ENCODE measurements around the gene PGAP2.
A peak's percentile ranks its signal among the peaks of the same experiment; 100 is the strongest.

The PGAP2 gene

DNA sequence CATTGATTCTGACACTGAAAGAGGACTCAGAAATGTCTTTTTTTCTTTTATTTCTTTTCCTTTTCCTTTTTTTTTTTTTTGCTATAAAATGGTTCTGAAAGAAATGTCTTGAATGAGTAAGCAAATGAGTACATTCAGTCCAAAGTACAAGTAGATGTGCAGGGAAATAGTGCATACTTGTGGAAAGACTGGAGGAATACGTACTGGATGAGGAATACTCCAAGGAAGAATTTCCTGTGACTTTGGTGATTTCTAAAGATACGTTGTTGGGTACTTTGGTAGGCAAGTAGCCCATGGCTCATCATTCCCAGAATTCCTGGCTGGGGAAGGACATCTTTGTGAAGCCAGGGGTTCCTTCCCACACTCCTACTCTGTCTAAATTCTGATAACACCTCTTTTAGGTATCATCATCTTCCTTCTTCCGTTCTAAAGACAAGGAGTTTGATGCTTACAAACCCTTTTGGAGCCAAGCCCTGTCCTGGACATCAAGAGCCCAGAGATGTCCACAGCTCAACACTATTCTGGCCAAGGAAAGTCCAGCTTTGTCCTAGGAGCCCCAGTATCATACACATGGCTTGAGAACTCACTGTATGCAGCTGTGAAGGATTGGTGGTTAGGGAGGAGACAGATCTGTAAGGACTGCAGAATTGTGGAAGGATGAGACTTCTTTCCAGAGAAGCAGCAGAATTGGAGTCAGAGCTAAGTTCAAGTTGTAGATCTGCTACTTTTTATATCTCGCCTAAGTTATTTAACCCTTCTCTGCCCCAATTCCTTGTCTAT, 6.2 kb upstream of the PGAP2 start:
- peaks cover under 1% of the 10 kb centered on the region for H4K20me1 ChIP-seq (ENCODE audit: insufficient read depth, low read length, poor library complexity, severe bottlenecking)
- H3K4me1 ChIP-seq (ENCODE audit: insufficient read depth, low read length, poor library complexity, severe bottlenecking): peaks cover 10% of the 10 kb centered on the region
- no peaks in the 10 kb centered on the region for H3K9me2 ChIP-seq (replicated peaks; ENCODE audit: low read depth, low read length)
- no peak overlapping the region for H3K4me3 ChIP-seq (ENCODE audit: low read length, poor library complexity, severe bottlenecking)
- peaks cover 17% of the 10 kb centered on the region for H3K79me2 ChIP-seq (ENCODE audit: insufficient read depth, low read length)
- H3K4me2 ChIP-seq (ENCODE audit: low read depth, low read length, poor library complexity, severe bottlenecking): no peak overlapping the region
- H2AFZ ChIP-seq (ENCODE audit: low read length): no peak overlapping the region
- no peak overlapping the region for H3K9ac ChIP-seq (ENCODE audit: low read depth, low read length, poor library complexity, severe bottlenecking)
- no peaks in the 10 kb centered on the region for H3K27me3 ChIP-seq (ENCODE audit: insufficient read depth, low read length, poor library complexity, severe bottlenecking)
- H3K36me3 ChIP-seq (ENCODE audit: insufficient read depth, low read length): no peaks in the 10 kb centered on the region
- no peaks in the 10 kb centered on the region for H3K9me3 ChIP-seq (ENCODE audit: insufficient read depth, low read depth, low read length)
- H3F3A ChIP-seq (ENCODE audit: low read depth): 0 out of 2 replicates have a peak, but pooled peaks cover 3% of the 10 kb centered on the region
- TF ChIP-seq, protein P1, sequence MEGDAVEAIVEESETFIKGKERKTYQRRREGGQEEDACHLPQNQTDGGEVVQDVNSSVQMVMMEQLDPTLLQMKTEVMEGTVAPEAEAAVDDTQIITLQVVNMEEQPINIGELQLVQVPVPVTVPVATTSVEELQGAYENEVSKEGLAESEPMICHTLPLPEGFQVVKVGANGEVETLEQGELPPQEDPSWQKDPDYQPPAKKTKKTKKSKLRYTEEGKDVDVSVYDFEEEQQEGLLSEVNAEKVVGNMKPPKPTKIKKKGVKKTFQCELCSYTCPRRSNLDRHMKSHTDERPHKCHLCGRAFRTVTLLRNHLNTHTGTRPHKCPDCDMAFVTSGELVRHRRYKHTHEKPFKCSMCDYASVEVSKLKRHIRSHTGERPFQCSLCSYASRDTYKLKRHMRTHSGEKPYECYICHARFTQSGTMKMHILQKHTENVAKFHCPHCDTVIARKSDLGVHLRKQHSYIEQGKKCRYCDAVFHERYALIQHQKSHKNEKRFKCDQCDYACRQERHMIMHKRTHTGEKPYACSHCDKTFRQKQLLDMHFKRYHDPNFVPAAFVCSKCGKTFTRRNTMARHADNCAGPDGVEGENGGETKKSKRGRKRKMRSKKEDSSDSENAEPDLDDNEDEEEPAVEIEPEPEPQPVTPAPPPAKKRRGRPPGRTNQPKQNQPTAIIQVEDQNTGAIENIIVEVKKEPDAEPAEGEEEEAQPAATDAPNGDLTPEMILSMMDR (conservative IDR thresholded peaks at IDR 0.05; ENCODE audit: low read length): no peak

DNA sequence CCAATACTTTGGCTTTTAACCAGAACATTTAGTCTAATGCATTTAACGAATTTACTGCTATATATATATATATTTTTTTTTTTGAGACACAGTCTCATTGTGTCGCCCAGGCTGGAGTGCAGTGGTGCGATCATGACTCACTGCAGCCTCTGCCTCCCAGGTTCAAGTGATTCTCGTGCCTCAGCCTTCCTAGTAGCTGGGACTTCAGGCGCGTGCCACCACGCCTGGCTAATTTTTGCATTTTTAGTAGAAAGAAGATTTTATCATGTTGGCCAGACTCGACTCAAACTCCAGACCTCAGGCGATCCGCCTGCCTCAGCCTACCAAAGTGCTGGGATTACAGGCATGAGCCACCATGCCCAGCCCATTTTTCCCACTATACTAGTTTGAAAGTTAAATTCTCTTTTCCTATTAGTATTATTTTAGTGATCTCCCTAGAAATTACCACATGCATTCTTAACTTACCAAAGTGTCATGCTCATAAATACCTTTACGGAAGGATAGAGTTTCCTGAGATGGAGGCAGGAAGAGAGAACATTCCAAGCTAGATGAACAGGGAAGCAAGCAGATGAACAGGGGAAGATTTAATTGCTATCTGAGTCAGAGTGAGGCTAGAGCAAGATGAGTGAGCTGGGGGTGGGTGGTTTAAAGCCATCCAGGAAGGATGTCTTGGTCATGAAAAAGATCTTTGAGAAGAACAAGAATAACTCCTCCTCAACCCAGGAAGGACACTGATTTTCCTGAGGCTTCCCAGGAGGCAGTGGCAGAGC, 4.4 kb upstream of the PGAP2 start:
- no peak overlapping the region for H2AFZ ChIP-seq (ENCODE audit: low read length)
- H3K36me3 ChIP-seq (ENCODE audit: insufficient read depth, low read length): no peaks in the 10 kb centered on the region
- no peak overlapping the region for H3K9ac ChIP-seq (ENCODE audit: low read depth, low read length, poor library complexity, severe bottlenecking)
- peaks cover 6% of the 10 kb centered on the region for H3K79me2 ChIP-seq (ENCODE audit: insufficient read depth, low read length)
- no peaks in the 10 kb centered on the region for H4K20me1 ChIP-seq (ENCODE audit: insufficient read depth, low read length, poor library complexity, severe bottlenecking)
- no peak overlapping the region for H3K4me2 ChIP-seq (ENCODE audit: low read depth, low read length, poor library complexity, severe bottlenecking)
- peaks cover 7% of the 10 kb centered on the region for H3K4me1 ChIP-seq (ENCODE audit: insufficient read depth, low read length, poor library complexity, severe bottlenecking)
- H3F3A ChIP-seq (ENCODE audit: low read depth): 0 out of 2 replicates have a peak, but pooled peaks cover 3% of the 10 kb centered on the region
- H3K27me3 ChIP-seq (ENCODE audit: insufficient read depth, low read length, poor library complexity, severe bottlenecking): no peaks in the 10 kb centered on the region
- no peak for TF ChIP-seq EZH2phosphoT487 (IDR thresholded peaks at IDR 0.05; ENCODE audit: borderline replicate concordance)
- TF ChIP-seq, protein P1 (conservative IDR thresholded peaks at IDR 0.05; ENCODE audit: low read length): no peak
- H3K9me3 ChIP-seq (ENCODE audit: insufficient read depth, low read depth, low read length): no peaks in the 10 kb centered on the region
- no peak overlapping the region for H3K4me3 ChIP-seq (ENCODE audit: low read length, poor library complexity, severe bottlenecking)
- H3K9me2 ChIP-seq (replicated peaks; ENCODE audit: low read depth, low read length): no peaks in the 10 kb centered on the region

DNA sequence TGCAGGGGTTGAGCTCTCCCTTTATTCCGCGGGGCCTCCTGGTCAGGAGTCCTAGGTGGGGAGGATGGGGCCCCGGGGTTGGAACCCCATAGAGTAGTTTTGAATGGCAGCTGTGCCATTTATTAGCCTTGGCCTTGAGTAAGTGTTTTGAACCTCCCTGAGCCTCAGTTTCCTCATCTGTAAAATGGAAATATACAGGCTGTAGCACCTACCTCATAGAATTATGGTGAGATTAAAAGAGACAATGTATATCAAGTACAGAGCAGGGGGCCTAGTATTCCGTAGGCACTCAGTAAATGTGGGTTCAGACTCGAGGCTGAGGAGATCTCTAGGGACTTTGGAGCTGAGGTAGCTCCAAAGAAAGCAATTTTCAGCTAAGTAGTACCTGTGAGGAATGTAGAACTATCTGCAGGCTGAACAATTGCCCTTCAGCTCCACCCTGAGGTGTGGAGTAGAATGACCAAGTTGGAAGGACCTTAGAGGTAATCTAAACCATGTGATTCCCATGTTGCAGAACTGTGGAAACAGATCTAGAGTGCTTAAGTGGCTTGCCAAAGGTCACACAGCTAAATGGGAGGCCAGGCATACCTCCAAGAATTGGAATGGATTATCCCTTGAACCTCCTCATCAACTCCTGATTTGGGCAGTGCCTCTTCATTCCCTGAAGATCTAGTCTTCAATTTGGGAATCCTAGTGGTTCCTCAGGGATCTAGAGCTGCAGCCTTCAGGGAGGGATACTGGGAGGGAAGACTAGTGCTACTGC, 682 bp downstream of the PGAP2 start:
- H2AFZ ChIP-seq (ENCODE audit: low read length): peak overlapping the region; percentile 98
- no peaks in the 10 kb centered on the region for H3K79me2 ChIP-seq (ENCODE audit: insufficient read depth, low read length)

More for the DNA sequence above, 682 bp downstream of the PGAP2 start:
- peak overlapping the region; percentile 94 for H3K4me3 ChIP-seq (ENCODE audit: low read length, poor library complexity, severe bottlenecking)
- H3K9me3 ChIP-seq (ENCODE audit: insufficient read depth, low read depth, low read length): no peaks in the 10 kb centered on the region
- H3K4me1 ChIP-seq (ENCODE audit: insufficient read depth, low read length, poor library complexity, severe bottlenecking): peaks cover 8% of the 10 kb centered on the region
- H3K9ac ChIP-seq (ENCODE audit: low read depth, low read length, poor library complexity, severe bottlenecking): peak overlapping the region; percentile 80
- H3F3A ChIP-seq (ENCODE audit: low read depth): no peaks in the 10 kb centered on the region
- H4K20me1 ChIP-seq (ENCODE audit: insufficient read depth, low read length, poor library complexity, severe bottlenecking): no peaks in the 10 kb centered on the region
- no peak for TF ChIP-seq EZH2phosphoT487 (IDR thresholded peaks at IDR 0.05; ENCODE audit: borderline replicate concordance)
- TF ChIP-seq, protein P1 (conservative IDR thresholded peaks at IDR 0.05; ENCODE audit: low read length): peak; percentile 79
- H3K4me2 ChIP-seq (ENCODE audit: low read depth, low read length, poor library complexity, severe bottlenecking): peak overlapping the region; percentile 99
- H3K27me3 ChIP-seq (ENCODE audit: insufficient read depth, low read length, poor library complexity, severe bottlenecking): no peaks in the 10 kb centered on the region
- H3K36me3 ChIP-seq (ENCODE audit: insufficient read depth, low read length): no peaks in the 10 kb centered on the region
- H3K9me2 ChIP-seq (replicated peaks; ENCODE audit: low read depth, low read length): no peaks in the 10 kb centered on the region
